Caki2 (cell line): Measurements from ENCODE around the gene SERTAD1. TPM values are rescaled to one million over a fixed set of nuclear protein-coding genes. Genes with fewer than 3 reads are reported as not detected.
"Not testable (repeated sequence)": the region's sequence is repeated elsewhere in the genome, so short reads cannot be mapped to it uniquely, and the experiment has no call there.

Experiments
- DNase-seq: peaks from one replicate; pipeline ENCODE4 v3.0.0-alpha.2; 2015; ENCODE audit warnings: low read depth
- in situ Hi-C: cut with HindIII; loops from 2 replicates; pipeline ENCODE4 v1.10.0; 2016; ENCODE audit warnings: low sequenced_read_pairs, low pct_unique_long_range_greater_than_20kb, mixed read lengths
- total RNA-seq: library from RNA; depleted of rRNA; stranded (reverse); fragments of >200 nt; shearing (Covaris generic); gene quantifications from 2 replicates; pipeline ENCODE4 v1.2.3, GENCODE V29; 2014; ENCODE audit warnings: low replicate concordance

SERTAD1 gene
- total RNA-seq, 1 experiment from 2014 or later: 31.7 TPM

GRCh38 chr19:40431698-40432097 lies 5.9 kb upstream of the SERTAD1 start:
- in situ Hi-C loops: no loop called here
- no peak for DNase-seq

GRCh38 chr19:40430242-40430641 lies 4.5 kb upstream of the SERTAD1 start:
- DNase-seq, in situ Hi-C loops: not testable (repeated sequence)

- DNase-seq, in situ Hi-C loops: not testable (repeated sequence)
Observed at GRCh38 chr19:40428197-40428596, 2.4 kb upstream of the SERTAD1 start.

- in situ Hi-C loops: no loop called here
- DNase-seq: peak; percentile 44
Observed at GRCh38 chr19:40424637-40425449, 949 bp downstream of the SERTAD1 start.

- in situ Hi-C loops: no loop called here
- no peak for DNase-seq
Observed at GRCh38 chr19:40423938-40424337, 1.9 kb downstream of the SERTAD1 start.

GRCh38 chr19:40422748-40423566 lies 2.8 kb downstream of the SERTAD1 start:
- no peak for DNase-seq
- in situ Hi-C loops: no loop called here

GRCh38 chr19:40421993-40422747 lies 3.6 kb downstream of the SERTAD1 start:
- no peak for DNase-seq
- in situ Hi-C loops: no loop called here

GRCh38 chr19:40420766-40421765 lies 4.7 kb downstream of the SERTAD1 start:
- peak; percentile 97 for DNase-seq
- in situ Hi-C loops: no loop called here

- in situ Hi-C loops: no loop called here
- DNase-seq: no peak
Observed at GRCh38 chr19:40420451-40420765, 5.4 kb downstream of the SERTAD1 start.

- in situ Hi-C loops: no loop called here
- DNase-seq: no peak
Observed at GRCh38 chr19:40419780-40420179, 6.0 kb downstream of the SERTAD1 start.

GRCh38 chr19:40419066-40419612 lies 6.7 kb downstream of the SERTAD1 start:
- in situ Hi-C loops: no loop called here
- no peak for DNase-seq

- DNase-seq: no peak
- in situ Hi-C loops: no loop called here
Observed at GRCh38 chr19:40418040-40418439, 7.8 kb downstream of the SERTAD1 start.

- in situ Hi-C loops: no loop called here
- no peak for DNase-seq
Observed at GRCh38 chr19:40417643-40417981, 8.2 kb downstream of the SERTAD1 start.

GRCh38 chr19:40416918-40417642 lies 8.7 kb downstream of the SERTAD1 start:
- in situ Hi-C loops: no loop called here
- peak; percentile 21 for DNase-seq

GRCh38 chr19:40415768-40416167 lies 10.0 kb downstream of the SERTAD1 start:
- in situ Hi-C loops: no loop called here
- DNase-seq: no peak

GRCh38 chr19:40414542-40415535 lies 11.0 kb downstream of the SERTAD1 start:
- in situ Hi-C loops: no loop called here
- DNase-seq: no peak
